HG02798 (cell line): ENCODE data around the gene ACO1.

Experiments used
- ATAC-seq: cut with Tn5 transposase; IDR thresholded peaks from one replicate; pipeline ENCODE4 v1.9.1; 2021; ENCODE audit warnings: mild to moderate bottlenecking; ENCODE audit not compliant: unreplicated experiment, poor library complexity

The ACO1 gene

DNA sequence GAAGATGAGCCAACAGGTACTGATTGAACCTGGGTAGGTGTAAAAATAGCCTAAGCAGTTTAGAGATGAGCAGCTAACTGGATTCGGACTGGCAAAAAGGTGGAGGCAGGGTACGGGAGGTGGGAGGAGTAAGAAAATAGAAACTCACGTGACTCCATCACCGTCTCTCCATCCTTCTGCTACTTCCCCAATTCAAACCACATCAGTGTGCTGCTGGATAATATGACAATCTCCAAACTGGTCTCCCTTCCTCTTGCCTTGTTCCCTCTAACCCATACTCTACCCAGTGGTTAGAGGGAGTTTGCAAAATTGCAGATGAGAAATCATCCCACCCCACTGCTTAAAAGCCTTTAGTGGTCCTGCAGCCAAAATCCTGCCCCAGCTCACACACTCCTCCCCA, 98.9 kb downstream of the ACO1 start:
- no peak for ATAC-seq

DNA sequence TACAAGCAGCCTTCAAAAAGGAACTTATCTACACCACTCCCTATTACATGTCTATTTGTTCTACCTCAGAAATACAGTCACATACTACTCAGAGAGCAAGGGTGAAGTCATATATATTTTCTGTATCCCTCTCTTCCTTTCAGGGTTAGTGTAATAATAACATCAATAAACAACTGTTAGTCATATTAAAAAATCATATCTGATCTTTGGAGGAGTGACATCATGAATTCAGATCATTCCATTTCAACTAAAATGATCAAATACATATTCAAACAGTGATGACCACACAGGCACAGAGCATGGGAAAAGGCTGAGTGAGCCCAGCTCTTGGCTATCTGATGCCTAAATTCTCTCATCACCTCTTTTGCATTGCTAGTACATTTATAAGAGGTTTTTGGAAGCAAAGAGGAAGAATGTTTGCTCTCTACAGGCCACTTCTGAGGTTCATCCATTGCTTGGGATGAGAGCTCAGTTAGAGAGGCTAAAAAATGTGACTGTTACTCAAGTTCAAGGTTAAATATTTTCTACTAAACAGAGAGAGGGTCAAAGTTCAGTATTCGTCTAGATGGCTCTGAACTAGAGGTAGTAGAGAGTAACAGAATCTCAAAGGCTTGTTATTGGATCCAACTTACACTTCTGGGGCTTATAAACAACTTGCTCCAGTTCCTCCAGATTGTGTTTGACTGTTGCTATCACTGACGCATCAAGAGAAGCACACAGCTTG, 102.6 kb downstream of the ACO1 start:
- ATAC-seq, result no peak

DNA sequence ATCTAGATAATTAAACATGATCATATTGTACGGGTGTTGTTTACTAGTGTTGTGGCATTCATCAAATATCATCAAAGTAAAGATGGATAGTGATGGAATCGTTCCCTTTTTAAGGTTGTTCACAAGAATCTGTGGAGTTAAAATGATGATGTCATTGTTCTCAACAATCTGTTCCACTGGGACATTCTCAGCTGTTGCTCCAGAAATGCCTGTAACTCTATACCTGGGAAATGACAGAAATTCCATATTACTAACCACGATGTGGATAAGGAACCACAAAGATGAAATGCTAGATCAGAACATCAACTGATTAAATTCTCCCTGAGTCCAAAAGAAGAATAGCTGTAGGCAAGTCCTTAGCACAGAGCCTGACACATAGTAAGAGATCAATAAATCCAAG, 103.5 kb downstream of the ACO1 start:
- no peak for ATAC-seq

DNA sequence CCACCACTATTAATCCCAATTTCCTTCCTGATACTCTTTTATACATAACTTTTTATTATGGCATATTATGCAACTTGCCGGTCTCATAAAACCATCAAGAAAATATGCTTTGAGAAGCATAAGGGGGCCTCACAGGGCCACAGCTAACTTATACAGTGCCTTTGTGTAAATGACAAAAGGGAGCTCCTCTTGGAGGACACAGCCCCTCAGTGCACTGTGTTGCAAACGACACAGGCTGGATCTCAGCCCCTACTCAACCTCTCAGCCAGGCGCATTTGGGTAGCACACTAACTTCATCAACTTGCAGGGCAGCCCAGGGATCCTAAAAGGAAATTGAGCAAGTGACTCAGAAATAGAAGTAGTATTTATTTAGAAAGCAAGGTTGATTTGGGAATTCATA, 106.2 kb downstream of the ACO1 start:
- ATAC-seq, result no peak

DNA sequence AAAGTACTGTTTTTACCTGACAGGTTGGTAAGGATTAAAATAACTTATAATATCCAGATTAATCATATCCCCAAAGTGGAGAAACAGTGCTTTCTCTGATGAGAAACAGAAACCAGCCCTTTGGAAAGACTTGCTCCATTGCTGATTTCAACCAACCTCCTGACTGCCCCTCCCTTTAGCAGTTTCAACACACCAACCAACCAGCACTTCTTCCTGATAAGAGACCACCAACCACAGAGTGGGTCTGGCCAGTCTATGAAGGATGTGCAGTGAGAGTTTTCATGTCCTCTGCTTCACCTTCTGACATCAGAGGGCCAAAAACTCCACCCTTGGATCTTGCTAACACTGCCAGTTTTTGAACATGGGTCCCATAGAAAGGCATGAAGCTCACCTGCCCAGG, 113.5 kb downstream of the ACO1 start:
- ATAC-seq, result no peak

DNA sequence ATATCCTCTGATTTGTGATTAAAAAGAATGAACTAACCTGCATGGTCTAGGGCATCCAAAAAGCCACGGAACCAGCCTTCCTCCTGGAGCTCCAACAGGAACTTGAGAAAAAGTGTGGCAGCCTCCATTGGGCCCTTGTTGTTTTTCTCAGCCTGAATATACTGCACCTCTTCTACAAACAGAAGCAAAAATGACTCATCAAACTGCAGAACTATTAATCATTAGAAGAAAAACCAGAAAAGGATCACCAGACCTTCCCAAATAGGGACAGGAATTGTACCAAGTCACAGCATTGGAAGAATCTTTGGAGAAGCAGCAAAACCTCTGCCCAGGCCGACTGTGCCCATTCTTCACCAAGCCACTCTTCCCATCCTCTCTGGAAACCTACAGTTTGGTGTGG, 116.3 kb downstream of the ACO1 start:
- no peak for ATAC-seq

DNA sequence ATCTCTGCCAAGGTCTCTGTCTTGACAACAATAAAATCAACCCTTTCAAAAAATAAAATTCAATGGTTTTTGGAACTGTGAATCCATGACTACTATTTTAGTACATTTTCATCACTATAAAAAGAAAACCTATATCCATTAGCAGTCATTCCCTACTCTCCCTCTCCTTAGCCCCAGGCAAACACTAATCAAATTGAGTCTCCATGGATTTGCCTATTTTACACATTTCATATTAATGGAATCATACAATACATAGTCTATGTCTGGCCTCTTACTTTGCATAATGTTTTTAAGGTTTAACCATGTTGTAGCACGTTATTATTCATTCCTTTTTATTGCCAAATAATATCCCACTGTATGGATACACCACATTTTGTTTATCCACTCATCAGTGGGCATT, 117.4 kb downstream of the ACO1 start:
- ATAC-seq, result no peak

DNA sequence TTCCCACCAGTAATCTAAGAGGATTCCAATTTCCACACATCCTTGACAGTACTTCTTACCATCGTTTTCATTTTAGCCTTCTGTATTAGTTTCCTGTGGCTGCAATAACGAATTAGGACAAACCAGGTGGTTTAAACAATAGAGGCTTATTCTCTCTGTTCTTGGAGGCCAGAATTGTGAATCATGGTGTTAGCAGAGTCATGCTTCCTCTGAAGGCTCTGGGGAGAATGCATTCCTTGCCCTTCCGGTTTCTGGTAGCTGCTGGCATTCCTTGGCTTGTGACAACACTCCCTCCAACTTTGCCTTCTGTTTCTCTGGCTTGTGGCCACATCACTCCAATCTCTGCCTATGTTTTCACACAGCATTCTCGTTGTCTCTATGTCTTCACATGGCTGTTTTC, 118.0 kb downstream of the ACO1 start:
- ATAC-seq, result no peak

DNA sequence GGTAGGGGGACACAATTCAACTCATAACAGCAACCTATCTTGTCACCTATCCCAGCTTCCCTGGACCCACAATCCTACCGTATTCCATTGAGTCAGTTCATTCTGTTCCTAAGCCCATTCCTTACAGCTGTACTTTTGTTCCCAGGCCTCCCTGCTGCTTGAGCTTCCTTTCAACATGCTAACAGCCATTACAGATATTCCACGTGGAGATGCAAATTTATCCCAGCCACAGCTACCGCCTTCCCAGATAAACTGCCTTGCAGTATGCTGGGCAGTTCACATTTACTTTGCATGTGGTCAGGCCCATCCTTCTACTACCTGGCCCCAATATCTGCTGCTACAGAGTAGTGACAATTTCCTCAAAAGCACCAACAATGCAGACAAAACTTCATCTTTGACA, 118.6 kb downstream of the ACO1 start:
- ATAC-seq, result no peak
